HepG2 (cell line): ENCODE measurements around the gene EIF3L. TPM values are rescaled to one million over a fixed set of nuclear protein-coding genes. Genes with fewer than 3 reads are reported as not detected.

Experiments
- CBFB ChIP-seq: sonication (generic); formaldehyde crosslinking; IDR thresholded peaks from 2 replicates; pipeline ENCODE4 v1.4.0; 2020; ENCODE audit warnings: missing genetic modification reagents
- CEBPB ChIP-seq: IDR thresholded peaks from 2 replicates; pipeline ENCODE4 v1.6.1; 2011; ENCODE audit warnings: low read depth, low read length, improper control_type of control experiment, borderline replicate concordance
- ETV6 ChIP-seq: sonication (generic); formaldehyde crosslinking; conservative IDR thresholded peaks from 2 replicates; pipeline ENCODE4 v1.4.0; 2020; ENCODE audit warnings: missing genetic modification reagents
- FOXM1 ChIP-seq: sonication (generic); formaldehyde crosslinking; IDR thresholded peaks from 2 replicates; pipeline ENCODE4 v1.5.0; 2020; ENCODE audit warnings: missing genetic modification reagents
- GABPB1 ChIP-seq: IDR thresholded peaks from 2 replicates; pipeline ENCODE4 v1.6.1; 2016; ENCODE audit warnings: mild to moderate bottlenecking, missing genetic modification reagents, moderate library complexity, missing compliant biosample characterization
- IRX3 ChIP-seq: sonication (generic); formaldehyde crosslinking; IDR thresholded peaks from 2 replicates; pipeline ENCODE4 v1.8.1; 2023; ENCODE audit warnings: mild to moderate bottlenecking, low read depth, missing genetic modification reagents, borderline replicate concordance
- PHF5A ChIP-seq: IDR thresholded peaks from one replicate; pipeline ENCODE4 v1.6.1; 2018; ENCODE audit warnings: low read depth, missing genetic modification reagents; ENCODE audit not compliant: unreplicated experiment
- TBX3 ChIP-seq: fragments of 450-650 bp; IDR thresholded peaks from 2 replicates; pipeline ENCODE4 v1.6.1; 2017; ENCODE audit warnings: antibody characterized with exemption, mild to moderate bottlenecking, inconsistent platforms, borderline replicate concordance
- ZFY ChIP-seq: sonication (generic); formaldehyde crosslinking; IDR thresholded peaks from 2 replicates; pipeline ENCODE4 v1.4.0; 2020; ENCODE audit warnings: missing genetic modification reagents
- ZNF792 ChIP-seq: IDR thresholded peaks from 2 replicates; pipeline ENCODE4 v1.6.1; 2016
- polyA plus RNA-seq, 8 experiments: library from polyadenylated mRNA; depleted of rRNA in 3 of 8; stranded (reverse) in 7 of 8; unstranded in 1 of 8; fragments of >200 nt; fragmentation: Illumina TruSeq in 4 of 8; extraction: Trizol in 4 of 8; gene quantifications; 2 replicates each; pipeline versions ENCODE4 v1.2.1 to v1.2.3, GENCODE V29; 2011 to 2016; ENCODE audit warnings: low read depth in 4 of 8, missing spikeins in 1 of 8, mixed read lengths in 1 of 8; ENCODE audit not compliant: insufficient read depth in 1 of 8
- total RNA-seq, 5 experiments: library from RNA; depleted of rRNA; stranded (reverse); fragments of >200 nt; fragmentation: Illumina TruSeq; extraction: Trizol; gene quantifications; 2 replicates each; pipeline ENCODE4 v1.2.3, GENCODE V29; 2016; ENCODE audit warnings: low read depth in 1 of 5
- TF ChIP-seq, protein P1 (sequence below): sonication (generic); formaldehyde crosslinking; IDR thresholded peaks from 2 replicates; pipeline ENCODE4; 2020; ENCODE audit warnings: missing genetic modification reagents, mild to moderate bottlenecking, borderline replicate concordance
- TF ChIP-seq, protein P2 (sequence below): sonication (generic); formaldehyde crosslinking; IDR thresholded peaks from 2 replicates; pipeline ENCODE4 v1.4.0; 2020; ENCODE audit warnings: mild to moderate bottlenecking, missing genetic modification reagents, borderline replicate concordance
- TF ChIP-seq, protein P3 (sequence below): IDR thresholded peaks from 2 replicates; pipeline ENCODE4 v1.6.1; 2016; ENCODE audit warnings: missing genetic modification reagents, missing compliant biosample characterization

Gene EIF3L
- total and polyA plus RNA-seq, 2 of the 13 experiments (the other 11 are each of a cell fraction or from before 2014, with no cell fraction given), result 514 to 793 TPM

DNA sequence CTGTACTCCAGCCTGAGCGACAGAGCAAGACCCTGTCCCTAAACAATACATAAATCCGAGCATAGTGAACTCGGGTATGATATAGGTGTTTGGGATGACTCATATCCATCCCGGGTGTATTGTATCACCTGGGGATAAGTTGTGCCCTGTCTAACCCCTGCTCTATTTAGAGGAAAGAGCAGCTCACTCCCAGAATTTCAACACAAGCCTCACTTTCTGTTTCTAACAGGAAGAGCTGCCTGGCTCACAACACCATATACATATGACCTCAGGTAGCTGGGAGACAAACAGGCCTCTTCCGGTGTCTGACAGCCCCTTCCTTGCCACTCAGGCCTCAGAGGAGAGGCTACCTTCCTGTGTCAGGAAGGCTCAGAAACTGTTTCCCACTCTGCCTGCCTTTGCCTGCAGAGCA is 47.0 kb downstream of the EIF3L start (continued):
- TF ChIP-seq CBFB (CRISPR knock-in tag) (no peak), GABPB1 (CRISPR knock-in tag) (peak; percentile 54; the same call in 1 of the 2 replicates), PHF5A (CRISPR knock-in tag) (no peak), ZNF792 (CRISPR knock-in tag) (peak; percentile 47; the same call in 1 of the 2 replicates), ZFY (peak; percentile 55), ETV6 (CRISPR knock-in tag) (no peak), FOXM1 (no peak), CEBPB (peak; percentile 55; the same call in 1 of the 2 replicates), TBX3 (peak; percentile 43; the same call in 1 of the 2 replicates), IRX3 (CRISPR knock-in tag) (no peak)
- TF ChIP-seq, protein P1, sequence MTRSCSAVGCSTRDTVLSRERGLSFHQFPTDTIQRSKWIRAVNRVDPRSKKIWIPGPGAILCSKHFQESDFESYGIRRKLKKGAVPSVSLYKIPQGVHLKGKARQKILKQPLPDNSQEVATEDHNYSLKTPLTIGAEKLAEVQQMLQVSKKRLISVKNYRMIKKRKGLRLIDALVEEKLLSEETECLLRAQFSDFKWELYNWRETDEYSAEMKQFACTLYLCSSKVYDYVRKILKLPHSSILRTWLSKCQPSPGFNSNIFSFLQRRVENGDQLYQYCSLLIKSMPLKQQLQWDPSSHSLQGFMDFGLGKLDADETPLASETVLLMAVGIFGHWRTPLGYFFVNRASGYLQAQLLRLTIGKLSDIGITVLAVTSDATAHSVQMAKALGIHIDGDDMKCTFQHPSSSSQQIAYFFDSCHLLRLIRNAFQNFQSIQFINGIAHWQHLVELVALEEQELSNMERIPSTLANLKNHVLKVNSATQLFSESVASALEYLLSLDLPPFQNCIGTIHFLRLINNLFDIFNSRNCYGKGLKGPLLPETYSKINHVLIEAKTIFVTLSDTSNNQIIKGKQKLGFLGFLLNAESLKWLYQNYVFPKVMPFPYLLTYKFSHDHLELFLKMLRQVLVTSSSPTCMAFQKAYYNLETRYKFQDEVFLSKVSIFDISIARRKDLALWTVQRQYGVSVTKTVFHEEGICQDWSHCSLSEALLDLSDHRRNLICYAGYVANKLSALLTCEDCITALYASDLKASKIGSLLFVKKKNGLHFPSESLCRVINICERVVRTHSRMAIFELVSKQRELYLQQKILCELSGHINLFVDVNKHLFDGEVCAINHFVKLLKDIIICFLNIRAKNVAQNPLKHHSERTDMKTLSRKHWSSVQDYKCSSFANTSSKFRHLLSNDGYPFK (CRISPR knock-in tag), result no peak
- TF ChIP-seq, protein P2, sequence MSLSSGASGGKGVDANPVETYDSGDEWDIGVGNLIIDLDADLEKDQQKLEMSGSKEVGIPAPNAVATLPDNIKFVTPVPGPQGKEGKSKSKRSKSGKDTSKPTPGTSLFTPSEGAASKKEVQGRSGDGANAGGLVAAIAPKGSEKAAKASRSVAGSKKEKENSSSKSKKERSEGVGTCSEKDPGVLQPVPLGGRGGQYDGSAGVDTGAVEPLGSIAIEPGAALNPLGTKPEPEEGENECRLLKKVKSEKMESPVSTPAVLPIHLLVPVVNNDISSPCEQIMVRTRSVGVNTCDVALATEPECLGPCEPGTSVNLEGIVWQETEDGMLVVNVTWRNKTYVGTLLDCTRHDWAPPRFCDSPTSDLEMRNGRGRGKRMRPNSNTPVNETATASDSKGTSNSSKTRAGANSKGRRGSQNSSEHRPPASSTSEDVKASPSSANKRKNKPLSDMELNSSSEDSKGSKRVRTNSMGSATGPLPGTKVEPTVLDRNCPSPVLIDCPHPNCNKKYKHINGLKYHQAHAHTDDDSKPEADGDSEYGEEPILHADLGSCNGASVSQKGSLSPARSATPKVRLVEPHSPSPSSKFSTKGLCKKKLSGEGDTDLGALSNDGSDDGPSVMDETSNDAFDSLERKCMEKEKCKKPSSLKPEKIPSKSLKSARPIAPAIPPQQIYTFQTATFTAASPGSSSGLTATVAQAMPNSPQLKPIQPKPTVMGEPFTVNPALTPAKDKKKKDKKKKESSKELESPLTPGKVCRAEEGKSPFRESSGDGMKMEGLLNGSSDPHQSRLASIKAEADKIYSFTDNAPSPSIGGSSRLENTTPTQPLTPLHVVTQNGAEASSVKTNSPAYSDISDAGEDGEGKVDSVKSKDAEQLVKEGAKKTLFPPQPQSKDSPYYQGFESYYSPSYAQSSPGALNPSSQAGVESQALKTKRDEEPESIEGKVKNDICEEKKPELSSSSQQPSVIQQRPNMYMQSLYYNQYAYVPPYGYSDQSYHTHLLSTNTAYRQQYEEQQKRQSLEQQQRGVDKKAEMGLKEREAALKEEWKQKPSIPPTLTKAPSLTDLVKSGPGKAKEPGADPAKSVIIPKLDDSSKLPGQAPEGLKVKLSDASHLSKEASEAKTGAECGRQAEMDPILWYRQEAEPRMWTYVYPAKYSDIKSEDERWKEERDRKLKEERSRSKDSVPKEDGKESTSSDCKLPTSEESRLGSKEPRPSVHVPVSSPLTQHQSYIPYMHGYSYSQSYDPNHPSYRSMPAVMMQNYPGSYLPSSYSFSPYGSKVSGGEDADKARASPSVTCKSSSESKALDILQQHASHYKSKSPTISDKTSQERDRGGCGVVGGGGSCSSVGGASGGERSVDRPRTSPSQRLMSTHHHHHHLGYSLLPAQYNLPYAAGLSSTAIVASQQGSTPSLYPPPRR (CRISPR knock-in tag), result peak; percentile 41; the same call in 1 of the 2 replicates
- TF ChIP-seq, protein P3, sequence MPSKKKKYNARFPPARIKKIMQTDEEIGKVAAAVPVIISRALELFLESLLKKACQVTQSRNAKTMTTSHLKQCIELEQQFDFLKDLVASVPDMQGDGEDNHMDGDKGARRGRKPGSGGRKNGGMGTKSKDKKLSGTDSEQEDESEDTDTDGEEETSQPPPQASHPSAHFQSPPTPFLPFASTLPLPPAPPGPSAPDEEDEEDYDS (CRISPR knock-in tag), result peak; percentile 61
